ENCODE results near the gene EYS.

- TF ChIP-seq YY1 (IDR thresholded peaks at IDR 0.05; ENCODE audit: insufficient read depth, insufficient read length) (no peak), SUZ12 (IDR thresholded peaks at IDR 0.05; ENCODE audit: extremely low read depth, insufficient read depth, insufficient read length) (no peak), ZNF274 (IDR thresholded peaks at IDR 0.05; ENCODE audit: low read depth, low read length) (no peak)
These were observed 68.8 kb downstream of the EYS start for GRCh38 chr6:65638047-65638831.
